Endometrium (tissue), 2 donors: ENCODE measurements around the gene CCSER1.

ENCODE experiments used
- FAIRE-seq: peaks from 2 replicates; lab custom pipeline; 2012; peaks lifted over from hg19 to GRCh38; lab: Jason Lieb, UNC
- donor health status: control.
- donor health status: control.

CCSER1 gene

GRCh38 chr4:90198086-90198847 lies 71.1 kb downstream of the CCSER1 start:
- FAIRE-seq = no peak

- no peak for FAIRE-seq
Observed at GRCh38 chr4:90207887-90208454, 80.8 kb downstream of the CCSER1 start.

DNA sequence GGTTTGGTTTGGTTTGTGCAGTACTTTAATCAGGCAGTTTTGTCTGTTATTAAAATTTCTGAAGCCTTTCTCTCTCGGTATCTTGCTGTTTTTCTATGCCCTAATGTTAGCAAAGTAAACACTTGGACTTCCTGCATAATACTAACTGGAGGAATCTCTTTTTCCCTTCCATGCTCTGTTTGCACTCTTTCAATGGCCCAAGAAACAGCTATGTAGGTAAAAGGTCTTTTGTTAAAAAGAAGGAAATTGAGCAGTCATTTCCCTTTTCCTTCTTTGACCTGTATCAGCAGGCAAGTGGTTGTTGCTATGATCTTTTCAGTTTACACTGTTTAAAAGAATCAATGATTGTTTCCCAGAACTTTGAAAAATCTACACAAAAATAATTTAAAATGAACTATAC lies 82.7 kb downstream of the CCSER1 start:
- FAIRE-seq = no peak

DNA sequence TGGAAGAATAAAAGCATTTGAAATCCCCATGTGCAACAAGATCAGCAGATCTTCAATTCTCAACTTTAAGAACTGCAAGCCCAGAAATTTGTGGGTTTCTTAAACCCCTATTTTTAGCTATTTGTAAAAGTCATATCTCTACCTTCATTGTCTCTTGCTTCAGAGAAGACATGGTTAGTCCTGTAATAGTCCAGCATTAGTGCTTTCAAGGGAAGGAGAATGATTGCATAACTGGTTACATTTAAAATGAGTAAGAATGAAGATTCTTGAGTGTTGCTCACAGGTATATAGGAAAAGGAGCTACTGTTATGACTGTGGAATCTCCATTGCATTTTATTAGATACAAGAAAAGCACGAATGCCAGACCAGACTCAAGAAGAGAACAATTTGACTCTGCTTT lies 84.0 kb downstream of the CCSER1 start:
- FAIRE-seq = no peak

DNA sequence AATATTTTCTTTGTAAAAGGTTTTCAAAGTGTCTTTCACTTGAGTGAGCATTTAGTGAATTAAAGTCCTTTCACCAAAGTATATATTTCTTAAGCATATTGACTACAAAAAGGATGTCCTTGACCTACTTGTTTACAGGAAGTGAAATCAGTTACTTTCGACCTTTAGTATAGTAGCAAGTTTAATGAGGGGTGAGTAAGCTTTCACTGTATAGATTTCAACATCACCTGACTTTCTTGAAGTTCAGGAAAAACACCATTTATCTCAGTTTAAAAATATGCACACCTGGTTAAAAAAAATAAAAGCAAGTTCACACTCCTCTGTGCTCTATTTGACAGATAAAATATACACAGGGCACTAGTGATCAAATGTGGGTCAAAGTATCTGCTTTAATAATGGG lies 88.1 kb downstream of the CCSER1 start:
- no peak for FAIRE-seq

- FAIRE-seq = no peak
Observed at GRCh38 chr4:90219822-90220221, 92.6 kb downstream of the CCSER1 start.

- FAIRE-seq = no peak
Observed at GRCh38 chr4:90220459-90220858, 93.3 kb downstream of the CCSER1 start.

DNA sequence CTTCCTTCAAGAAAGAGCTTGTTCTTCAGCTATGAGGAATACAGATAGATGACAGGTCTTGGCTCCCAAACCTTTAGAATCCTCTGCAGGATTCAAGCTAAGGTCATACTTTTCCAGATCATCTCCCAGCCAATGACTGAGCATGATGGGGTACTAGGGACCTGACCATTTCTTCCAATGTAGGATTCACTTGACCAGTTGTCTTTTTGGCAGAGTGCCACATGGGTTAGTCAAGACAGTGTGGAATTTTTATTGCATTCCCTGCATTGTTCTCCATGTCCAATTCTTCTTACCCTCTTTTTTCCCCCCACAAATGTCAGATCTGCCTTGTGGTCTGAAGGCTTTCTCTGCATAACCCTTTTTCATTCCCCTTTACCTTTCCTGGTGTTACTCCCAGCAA lies 99.5 kb downstream of the CCSER1 start:
- FAIRE-seq = no peak

DNA sequence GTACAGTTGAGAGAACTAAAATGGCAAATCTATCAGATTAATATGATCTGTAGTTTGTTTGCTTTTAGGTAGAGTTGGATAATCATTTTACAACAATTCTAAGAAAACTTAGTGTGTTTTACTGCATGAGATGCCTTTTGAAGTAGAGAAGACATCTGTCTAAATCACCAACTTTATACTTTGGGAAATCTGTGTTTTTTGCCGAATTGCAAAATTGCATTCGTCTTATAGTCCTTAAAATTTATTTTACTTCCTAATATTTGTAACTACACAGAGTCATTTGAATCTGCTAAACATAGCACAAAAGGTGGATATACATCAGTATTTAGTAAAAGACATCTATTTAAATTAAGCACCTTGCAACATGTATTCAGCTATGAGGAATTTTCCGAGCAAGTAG lies 100.0 kb downstream of the CCSER1 start:
- no peak for FAIRE-seq

- no peak for FAIRE-seq
Observed at GRCh38 chr4:90234916-90235547, 107.8 kb downstream of the CCSER1 start.

GRCh38 chr4:90237751-90238530 lies 110.7 kb downstream of the CCSER1 start:
- no peak for FAIRE-seq

DNA sequence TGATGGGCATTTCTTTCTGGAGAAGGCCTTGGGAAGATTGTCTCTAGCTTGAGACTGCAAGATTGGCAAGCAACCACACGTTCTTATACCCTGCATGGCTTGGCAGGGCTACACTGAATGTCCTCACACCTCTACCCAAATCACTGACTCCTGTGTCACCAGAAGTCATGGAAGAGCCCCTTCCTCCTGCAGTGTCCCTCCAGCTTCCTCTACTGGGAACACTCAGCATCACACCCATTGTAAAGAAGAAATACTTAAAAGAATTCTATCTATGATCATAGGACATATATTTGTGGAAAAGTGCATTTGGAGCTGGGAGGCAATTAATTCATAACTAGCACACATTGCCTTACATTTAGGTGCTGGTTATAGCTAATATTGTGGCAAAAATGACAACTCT lies 113.1 kb downstream of the CCSER1 start:
- FAIRE-seq = no peak

GRCh38 chr4:90241008-90241407 lies 113.8 kb downstream of the CCSER1 start:
- no peak for FAIRE-seq

- no peak for FAIRE-seq
Observed at GRCh38 chr4:90245837-90246236, 118.6 kb downstream of the CCSER1 start.

DNA sequence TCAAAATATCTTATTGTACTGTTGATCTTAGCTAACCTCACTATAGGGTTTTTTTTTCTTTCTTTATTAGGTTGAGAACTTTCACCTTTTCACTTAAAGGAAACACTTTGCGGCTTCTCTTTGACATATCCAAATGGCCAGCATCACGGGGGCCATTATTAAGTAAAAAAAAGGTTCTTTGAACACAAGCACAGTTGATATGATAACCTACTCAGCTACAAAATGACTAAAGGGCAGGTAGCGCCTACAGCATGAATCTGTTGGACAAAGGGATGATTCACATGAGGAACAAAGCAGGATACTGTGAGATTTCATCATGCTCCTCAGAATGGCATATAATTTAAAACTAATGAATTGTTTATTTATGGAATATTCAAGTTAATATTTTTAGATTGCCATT lies 119.6 kb downstream of the CCSER1 start:
- FAIRE-seq = no peak

GRCh38 chr4:90254357-90254756 lies 127.2 kb downstream of the CCSER1 start:
- no peak for FAIRE-seq

- FAIRE-seq = no peak
Observed at GRCh38 chr4:90274175-90274574, 147.0 kb downstream of the CCSER1 start.

- FAIRE-seq = no peak
Observed at GRCh38 chr4:90280954-90281353, 153.8 kb downstream of the CCSER1 start.

DNA sequence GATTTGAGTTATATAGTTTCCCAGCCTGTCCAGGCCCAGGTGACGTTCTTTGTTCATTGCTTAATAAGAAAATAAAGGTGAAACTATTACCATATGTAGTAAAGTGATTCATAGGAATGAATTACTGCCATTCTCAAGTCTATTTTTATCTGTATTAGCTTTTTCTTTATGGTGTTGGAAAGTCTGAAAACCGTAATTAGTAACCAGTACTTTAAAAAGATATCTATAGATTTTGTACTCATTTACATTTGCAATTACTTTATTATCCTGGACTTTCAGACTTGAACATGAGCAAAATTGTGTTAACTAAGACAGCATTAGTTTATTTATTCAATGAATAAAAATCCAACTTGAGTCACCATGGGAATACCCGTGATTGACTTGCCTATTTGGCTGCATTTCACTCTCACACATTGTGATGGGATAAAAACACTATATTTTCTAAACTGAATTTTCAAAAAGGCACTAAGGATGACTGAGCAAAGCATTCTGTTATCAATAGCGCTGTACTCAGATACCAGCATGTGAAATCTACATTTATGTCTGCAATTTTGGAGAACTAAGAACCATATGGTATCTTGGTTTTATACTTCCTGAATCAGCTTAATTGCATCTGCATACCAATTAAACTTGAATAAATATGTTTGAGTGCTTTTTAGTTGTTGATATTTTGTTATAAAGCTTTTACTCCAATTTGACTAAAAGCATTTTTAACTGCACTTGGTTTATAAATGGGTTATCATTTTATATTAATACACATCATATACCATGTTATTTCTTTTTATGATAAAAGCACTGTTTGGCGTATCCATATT lies 154.6 kb downstream of the CCSER1 start:
- no peak for FAIRE-seq

DNA sequence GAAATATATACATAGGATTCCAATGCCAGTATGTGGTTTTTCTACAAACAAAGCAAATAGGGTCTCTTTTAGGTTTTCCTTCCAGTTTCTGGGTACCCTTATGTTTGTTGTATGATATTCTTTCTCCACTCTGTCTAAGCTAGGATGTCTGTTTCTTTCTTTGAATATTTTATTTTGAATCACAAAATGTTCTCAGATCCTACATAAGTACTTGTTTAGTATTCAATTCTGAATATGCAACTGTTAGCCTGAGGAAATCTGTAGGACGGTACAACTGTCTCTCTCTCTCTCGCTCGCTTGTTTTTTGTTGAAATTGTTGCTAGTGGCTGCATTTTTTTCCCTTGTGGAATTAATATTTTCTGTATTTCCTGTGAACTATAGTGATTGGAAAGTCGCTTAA lies 163.2 kb downstream of the CCSER1 start:
- FAIRE-seq = no peak

DNA sequence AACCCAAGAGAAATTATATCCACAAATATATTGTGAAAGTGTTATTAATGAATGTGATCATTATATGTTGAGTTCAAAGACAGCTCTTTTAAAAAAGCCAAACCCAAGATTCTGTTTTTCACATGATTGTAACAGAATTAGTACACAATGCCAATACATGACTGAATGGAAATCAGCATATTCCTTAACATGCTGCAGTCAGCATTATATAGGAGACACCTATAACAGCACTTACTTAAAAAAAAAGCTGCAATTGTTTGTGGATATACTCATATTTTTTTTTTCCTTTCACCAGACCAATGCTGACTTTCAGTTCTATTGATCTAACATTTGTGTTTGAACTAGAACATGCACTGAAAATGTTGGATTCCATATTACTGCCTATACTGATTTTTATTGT lies 165.2 kb downstream of the CCSER1 start:
- no peak for FAIRE-seq

GRCh38 chr4:90293320-90293719 lies 166.1 kb downstream of the CCSER1 start:
- FAIRE-seq = peak; percentile 98
